Measurements from ENCODE around the gene SLC31A1. TPM values are rescaled to one million over a fixed set of nuclear protein-coding genes. Genes with fewer than 3 reads are reported as not detected.
"Not testable (repeated sequence)": the region's sequence is repeated elsewhere in the genome, so short reads cannot be mapped to it uniquely, and the experiment has no call there.

Gene SLC31A1
- total RNA-seq, 1 experiment from 2014 or later: 56.3 TPM

GRCh38 chr9:113290052-113290607 lies 68.8 kb downstream of the SLC31A1 start:
- no peak for DNase-seq (ENCODE audit: unreplicated experiment)
- Mint-ChIP-seq H3K4me3 (ENCODE audit: unreplicated experiment) (no peak overlapping the region), H3K27me3 (ENCODE audit: insufficient read depth, unreplicated experiment) (no peaks in the 10 kb centered on the region), H3K36me3 (ENCODE audit: insufficient read depth, unreplicated experiment) (peaks cover 85% of the 10 kb centered on the region), H3K27ac (ENCODE audit: low read depth, unreplicated experiment) (peak overlapping the region; percentile 6), H3K4me1 (ENCODE audit: insufficient read depth, unreplicated experiment) (no peaks in the 10 kb centered on the region), H3K9me3 (ENCODE audit: unreplicated experiment) (no peaks in the 10 kb centered on the region)
- no peak for TF ChIP-seq CTCF (IDR thresholded peaks at IDR 0.05; ENCODE audit: unreplicated experiment)
- no TSS peak for BruUV-seq (replicated peaks)
- CTCF ChIA-PET: interaction anchor here (0.6 to 1.3 kb wide), 8 partner anchors 15 to 1126 kb away, joined by 3 to 5 read pairs (median 3); no protein-coding TSS in a partner anchor
- POLR2A ChIA-PET: no interaction called here
- intact Hi-C loops (cut with micrococcal nuclease): no loop called here

- Mint-ChIP-seq H3K9me3 (ENCODE audit: unreplicated experiment) (no peaks in the 10 kb centered on the region), H3K4me3 (ENCODE audit: unreplicated experiment) (no peak overlapping the region), H3K36me3 (ENCODE audit: insufficient read depth, unreplicated experiment) (peaks cover 54% of the 10 kb centered on the region), H3K27me3 (ENCODE audit: insufficient read depth, unreplicated experiment) (no peaks in the 10 kb centered on the region), H3K27ac (ENCODE audit: low read depth, unreplicated experiment) (no peak overlapping the region), H3K4me1 (ENCODE audit: insufficient read depth, unreplicated experiment) (no peaks in the 10 kb centered on the region)
- CTCF ChIA-PET: no interaction called here
- POLR2A ChIA-PET: no interaction called here
- BruUV-seq (replicated peaks): no TSS peak
- DNase-seq (ENCODE audit: unreplicated experiment): no peak
- intact Hi-C loops (cut with micrococcal nuclease): no loop called here
- no peak for TF ChIP-seq CTCF (IDR thresholded peaks at IDR 0.05; ENCODE audit: unreplicated experiment)
Measured at GRCh38 chr9:113293285-113293878, 72.0 kb downstream of the SLC31A1 start.

- H3K9me3 Mint-ChIP-seq (ENCODE audit: unreplicated experiment); DNase-seq (ENCODE audit: unreplicated experiment); H3K4me3 Mint-ChIP-seq (ENCODE audit: unreplicated experiment); intact Hi-C loops (cut with micrococcal nuclease); POLR2A ChIA-PET; H3K27ac Mint-ChIP-seq (ENCODE audit: low read depth, unreplicated experiment); BruUV-seq (replicated peaks); H3K4me1 Mint-ChIP-seq (ENCODE audit: insufficient read depth, unreplicated experiment): not testable (repeated sequence)
- CTCF ChIA-PET: interaction anchor here (0.6 to 0.7 kb wide), 2 partner anchors 19 to 362 kb away, joined by 3 read pairs; no protein-coding TSS in a partner anchor
- H3K27me3 Mint-ChIP-seq (ENCODE audit: insufficient read depth, unreplicated experiment): peaks cover 27% of the 10 kb centered on the region
- peaks cover 32% of the 10 kb centered on the region for H3K36me3 Mint-ChIP-seq (ENCODE audit: insufficient read depth, unreplicated experiment)
Measured at GRCh38 chr9:113296247-113296646, 74.9 kb downstream of the SLC31A1 start.

GRCh38 chr9:113296796-113297558 lies 75.6 kb downstream of the SLC31A1 start:
- POLR2A ChIA-PET: interaction anchor here (0.6 kb wide), 1 partner anchor 22 kb away, joined by 3 read pairs; no protein-coding TSS in a partner anchor
- DNase-seq (ENCODE audit: unreplicated experiment): no peak
- Mint-ChIP-seq H3K27ac (ENCODE audit: low read depth, unreplicated experiment) (no peak overlapping the region), H3K27me3 (ENCODE audit: insufficient read depth, unreplicated experiment) (peaks cover 29% of the 10 kb centered on the region), H3K36me3 (ENCODE audit: insufficient read depth, unreplicated experiment) (peaks cover 25% of the 10 kb centered on the region), H3K9me3 (ENCODE audit: unreplicated experiment) (no peaks in the 10 kb centered on the region), H3K4me3 (ENCODE audit: unreplicated experiment) (no peak overlapping the region), H3K4me1 (ENCODE audit: insufficient read depth, unreplicated experiment) (no peaks in the 10 kb centered on the region)
- CTCF ChIA-PET: interaction anchor here (0.7 kb wide), 3 partner anchors 361 to 1189 kb away, joined by 3 to 4 read pairs (median 3); no protein-coding TSS in a partner anchor
- BruUV-seq (replicated peaks): no TSS peak
- intact Hi-C loops (cut with micrococcal nuclease): no loop called here
- no peak for TF ChIP-seq CTCF (IDR thresholded peaks at IDR 0.05; ENCODE audit: unreplicated experiment)
